Central memory CD8-positive, alpha-beta T cell (primary cell): ENCODE measurements around the gene CSNK1A1.
"Not testable (repeated sequence)": the region's sequence is repeated elsewhere in the genome, so short reads cannot be mapped to it uniquely, and the experiment has no call there.

ENCODE experiments used
- ATAC-seq: fragments of 150-1000 bp; cut with Tn5 transposase; replicated peaks from 2 replicates; pipeline ENCODE4 v1.10.0; 2022; ENCODE audit warnings: mild to moderate bottlenecking, moderate FRiP score, moderate number of reproducible peaks; ENCODE audit not compliant: poor library complexity, severe bottlenecking; ENCODE audit errors: extremely low read depth
- DNase-seq, 2 donors: peaks; one replicate each; pipeline ENCODE4 v3.0.0; 2021; ENCODE audit warnings: low spot score in 2 of 2
- H3K27ac Mint-ChIP-seq: one replicate; pipeline ENCODE4 v1.8.0; 2022; ENCODE audit warnings: low read depth, mild to moderate bottlenecking, moderate library complexity, mixed read lengths
- H3K27me3 Mint-ChIP-seq: one replicate; pipeline ENCODE4 v1.8.0; 2022; ENCODE audit warnings: mixed read lengths
- H3K36me3 Mint-ChIP-seq: one replicate; pipeline ENCODE4 v1.8.0; 2022; ENCODE audit warnings: mild to moderate bottlenecking, moderate library complexity, mixed read lengths; ENCODE audit not compliant: insufficient read depth
- H3K4me1 Mint-ChIP-seq: one replicate; pipeline ENCODE4 v1.8.0; 2022; ENCODE audit warnings: mixed read lengths
- H3K4me3 Mint-ChIP-seq: one replicate; pipeline ENCODE4 v1.8.0; 2022; ENCODE audit warnings: mild to moderate bottlenecking, moderate library complexity, mixed read lengths
- H3K9me3 Mint-ChIP-seq: one replicate; pipeline ENCODE4 v1.8.0; 2022; ENCODE audit warnings: mixed read lengths

The CSNK1A1 gene

DNA sequence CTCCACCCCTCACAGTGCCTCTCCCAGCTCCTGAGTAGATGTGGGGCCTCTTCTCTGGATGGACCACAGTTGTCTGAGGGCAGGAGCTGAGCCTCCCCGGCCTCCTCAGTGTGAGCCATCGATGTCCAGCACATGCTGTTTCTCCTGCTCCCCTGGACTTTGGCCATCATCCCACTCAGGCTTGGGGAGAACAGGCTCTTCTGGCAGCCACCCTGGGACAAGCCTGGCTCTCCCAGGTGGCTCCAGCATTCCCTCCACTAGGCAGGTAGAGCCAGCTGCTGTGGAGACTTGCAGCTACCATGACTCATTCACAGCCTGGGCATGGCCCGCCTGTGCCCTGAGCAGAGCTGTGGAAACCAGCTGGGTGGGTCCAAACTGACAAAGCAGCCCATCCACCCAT lies 77.0 kb downstream of the CSNK1A1 start:
- peaks cover 47% of the 10 kb centered on the region for H3K27me3 Mint-ChIP-seq
- peaks cover under 1% of the 10 kb centered on the region for H3K36me3 Mint-ChIP-seq
- no peaks in the 10 kb centered on the region for H3K9me3 Mint-ChIP-seq
- ATAC-seq (no peak), DNase-seq (no peak)
- H3K4me1 Mint-ChIP-seq, result no peaks in the 10 kb centered on the region
- H3K27ac Mint-ChIP-seq, result no peak overlapping the region
- no peak overlapping the region for H3K4me3 Mint-ChIP-seq

DNA sequence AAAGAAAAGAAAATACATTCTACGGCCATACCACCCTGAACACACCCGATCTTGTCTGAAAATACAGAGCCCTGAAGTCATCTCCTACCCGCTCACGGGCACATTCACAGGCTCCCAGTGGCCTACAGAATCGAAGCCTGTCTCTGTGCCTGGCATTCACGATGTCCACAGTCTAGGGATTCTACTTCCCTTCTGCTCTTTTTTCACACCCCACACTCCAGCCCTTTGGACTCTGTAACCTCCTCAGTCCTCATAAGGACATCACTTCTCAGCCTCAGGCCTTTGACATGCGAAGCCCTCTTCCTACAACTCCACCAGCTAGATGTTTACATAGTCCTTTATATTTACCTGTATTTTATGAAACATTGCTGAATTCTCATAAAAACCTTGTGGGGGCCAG lies 77.8 kb downstream of the CSNK1A1 start:
- Mint-ChIP-seq H3K4me3 (no peak overlapping the region), H3K36me3 (no peaks in the 10 kb centered on the region), H3K27me3 (peaks cover 40% of the 10 kb centered on the region), H3K9me3 (no peaks in the 10 kb centered on the region), H3K27ac (no peak overlapping the region), H3K4me1 (no peaks in the 10 kb centered on the region)
- ATAC-seq (no peak), DNase-seq (no peak)

DNA sequence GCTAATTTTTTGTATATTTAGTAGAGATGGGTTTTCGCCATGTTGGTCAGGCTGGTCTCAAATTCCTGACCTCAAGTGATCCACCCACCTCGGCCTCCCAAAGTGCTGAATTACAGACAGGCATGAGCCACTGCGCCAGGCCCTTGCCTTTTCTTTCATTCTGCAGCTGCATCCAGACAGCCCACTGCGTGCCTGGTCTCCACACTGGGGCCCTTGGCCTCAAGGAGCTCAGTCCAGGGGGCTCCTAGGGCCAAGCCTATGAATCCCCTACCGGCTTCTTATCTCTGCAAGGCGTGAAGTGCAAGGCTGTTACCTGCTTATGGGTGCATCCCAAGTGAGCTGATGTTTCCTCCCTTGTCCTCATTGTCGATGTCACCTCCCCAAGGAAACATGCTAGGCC lies 78.8 kb downstream of the CSNK1A1 start:
- Mint-ChIP-seq H3K4me1 (no peaks in the 10 kb centered on the region), H3K36me3 (no peaks in the 10 kb centered on the region), H3K4me3 (no peak overlapping the region), H3K9me3 (no peaks in the 10 kb centered on the region), H3K27ac (no peak overlapping the region), H3K27me3 (peaks cover 30% of the 10 kb centered on the region)
- ATAC-seq (no peak), DNase-seq (no peak)

DNA sequence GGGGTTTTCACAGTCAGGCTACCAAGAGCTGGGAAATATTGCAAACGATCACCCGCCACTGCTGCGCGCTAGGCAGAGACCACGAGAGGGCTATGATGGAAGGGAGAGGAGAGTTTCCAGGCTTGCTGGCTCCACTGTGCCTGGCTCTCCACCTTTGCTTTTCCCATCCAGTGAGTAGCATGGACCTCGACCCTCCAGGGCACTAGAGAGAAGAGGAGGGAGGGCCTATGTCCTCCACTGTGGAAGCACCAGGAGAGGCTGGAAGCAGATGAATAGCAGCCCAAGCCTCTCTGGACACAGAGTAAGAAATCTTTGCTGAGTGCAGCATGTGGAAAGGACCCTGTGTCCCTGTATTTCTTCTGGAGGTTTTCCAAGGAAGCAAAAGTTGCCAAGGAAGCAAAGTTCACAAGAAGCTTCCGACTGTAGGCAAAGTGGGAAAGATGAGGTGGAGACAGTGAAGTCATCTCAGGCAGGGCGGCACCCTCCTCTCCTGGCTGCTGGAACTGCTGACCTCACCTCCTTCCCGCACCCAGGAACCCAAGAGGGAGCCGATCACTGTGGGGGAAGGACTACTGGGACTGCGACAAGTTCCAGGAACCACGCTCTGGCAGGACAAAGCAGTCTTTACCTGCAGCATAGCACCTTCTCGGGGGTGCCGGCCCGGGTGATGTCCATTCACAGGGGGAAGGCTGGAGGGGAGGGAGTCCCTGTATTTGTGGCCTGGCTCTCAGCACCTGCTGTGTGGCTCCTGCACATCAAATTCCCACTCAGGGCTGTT lies 79.6 kb downstream of the CSNK1A1 start:
- Mint-ChIP-seq H3K4me3 (no peak overlapping the region), H3K36me3 (peaks cover 2% of the 10 kb centered on the region), H3K27ac (no peak overlapping the region), H3K27me3 (peaks cover 34% of the 10 kb centered on the region), H3K4me1 (no peaks in the 10 kb centered on the region), H3K9me3 (no peaks in the 10 kb centered on the region)
- ATAC-seq (no peak), DNase-seq (no peak)

DNA sequence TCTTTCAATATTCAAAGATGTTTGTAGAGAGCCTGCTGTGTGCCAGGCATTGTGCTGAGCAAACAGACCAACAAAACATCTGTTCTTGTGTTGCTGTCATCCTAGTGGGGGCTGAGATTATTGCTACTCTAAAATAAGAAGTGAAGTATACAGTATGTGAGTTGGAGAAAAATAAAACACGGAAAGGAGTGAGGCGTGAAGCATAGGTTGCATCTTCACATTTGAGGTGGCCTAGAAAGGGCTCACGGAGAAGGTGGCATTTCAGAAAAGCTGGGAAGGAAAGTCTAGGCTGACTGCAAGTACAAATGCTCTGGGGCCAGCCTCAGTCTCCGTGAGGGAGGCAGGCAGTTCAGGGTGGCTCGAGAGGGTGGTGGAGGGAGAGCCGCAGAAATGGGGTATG lies 80.3 kb downstream of the CSNK1A1 start:
- peaks cover 2% of the 10 kb centered on the region for H3K36me3 Mint-ChIP-seq
- no peak for ATAC-seq
- H3K27ac Mint-ChIP-seq, result no peak overlapping the region
- H3K4me3 Mint-ChIP-seq, result no peak overlapping the region
- peaks cover 40% of the 10 kb centered on the region for H3K27me3 Mint-ChIP-seq
- DNase-seq, result no peak
- no peaks in the 10 kb centered on the region for H3K9me3 Mint-ChIP-seq
- no peaks in the 10 kb centered on the region for H3K4me1 Mint-ChIP-seq

DNA sequence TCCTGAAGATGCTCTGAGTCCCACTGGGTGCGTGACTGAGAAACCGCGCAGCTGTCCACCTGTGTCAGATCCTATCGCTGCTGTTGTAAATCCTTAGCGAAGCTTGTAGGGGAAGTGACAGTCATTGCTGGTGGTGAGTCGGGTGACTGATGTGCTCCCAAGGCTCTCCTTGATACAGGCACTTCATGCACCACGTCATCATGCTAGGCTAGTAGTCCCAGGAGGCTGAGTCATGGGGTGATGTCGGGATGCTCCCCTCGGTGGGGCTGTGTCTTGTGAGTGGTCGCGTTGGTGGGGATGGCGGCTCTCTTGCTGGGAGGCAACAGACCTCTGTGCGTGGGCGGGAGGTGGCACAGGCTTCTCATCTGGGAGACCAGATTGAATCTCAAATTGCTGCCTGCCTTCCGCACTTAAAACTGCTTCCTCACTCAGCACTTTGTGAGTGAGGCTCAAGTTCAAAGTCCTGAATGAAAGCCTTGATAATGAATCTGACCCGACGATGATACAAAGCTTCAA lies 84.7 kb downstream of the CSNK1A1 start:
- H3K36me3 Mint-ChIP-seq, result peaks cover 2% of the 10 kb centered on the region
- no peaks in the 10 kb centered on the region for H3K9me3 Mint-ChIP-seq
- peaks cover 23% of the 10 kb centered on the region for H3K27me3 Mint-ChIP-seq
- no peak overlapping the region for H3K4me3 Mint-ChIP-seq
- ATAC-seq (no peak), DNase-seq (no peak)
- no peak overlapping the region for H3K27ac Mint-ChIP-seq
- no peaks in the 10 kb centered on the region for H3K4me1 Mint-ChIP-seq

DNA sequence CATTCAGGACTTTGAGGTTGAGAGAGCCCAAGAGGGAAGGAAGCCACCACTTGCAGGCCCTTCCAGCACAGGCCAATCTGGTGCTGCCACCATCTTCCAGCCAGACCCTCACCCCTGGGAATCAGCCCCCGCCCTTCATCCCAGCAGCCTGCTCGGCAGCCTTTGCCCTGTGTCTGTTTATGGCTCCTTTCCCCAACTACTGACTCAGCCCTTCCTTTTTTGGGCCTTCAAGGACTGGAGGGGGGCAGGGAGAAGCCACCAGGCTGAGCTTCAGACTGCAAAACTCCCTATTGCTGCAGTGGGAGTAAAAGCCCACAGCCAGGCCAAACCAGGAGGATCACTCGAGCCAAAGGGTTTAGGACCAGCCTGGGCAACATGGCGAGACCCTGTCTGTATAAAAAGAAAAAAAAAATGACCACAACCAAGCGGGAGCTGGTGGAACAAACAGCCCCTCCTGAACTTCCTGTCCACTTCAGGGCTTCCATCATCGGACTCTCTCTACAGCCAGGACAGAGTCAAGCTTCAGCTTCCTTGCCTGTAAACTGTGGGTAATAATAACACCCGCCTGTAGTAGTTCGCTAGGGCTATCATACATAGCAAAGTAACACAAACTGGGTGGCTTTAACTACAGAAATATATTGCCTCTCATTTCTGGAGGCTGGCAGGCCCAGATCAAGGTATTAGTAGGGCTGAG lies 86.3 kb downstream of the CSNK1A1 start:
- H3K9me3 Mint-ChIP-seq, result no peaks in the 10 kb centered on the region
- no peaks in the 10 kb centered on the region for H3K4me1 Mint-ChIP-seq
- no peak overlapping the region for H3K27ac Mint-ChIP-seq
- ATAC-seq (no peak), DNase-seq (no peak)
- H3K36me3 Mint-ChIP-seq, result peaks cover 2% of the 10 kb centered on the region
- peaks cover 11% of the 10 kb centered on the region for H3K27me3 Mint-ChIP-seq
- H3K4me3 Mint-ChIP-seq, result no peak overlapping the region

DNA sequence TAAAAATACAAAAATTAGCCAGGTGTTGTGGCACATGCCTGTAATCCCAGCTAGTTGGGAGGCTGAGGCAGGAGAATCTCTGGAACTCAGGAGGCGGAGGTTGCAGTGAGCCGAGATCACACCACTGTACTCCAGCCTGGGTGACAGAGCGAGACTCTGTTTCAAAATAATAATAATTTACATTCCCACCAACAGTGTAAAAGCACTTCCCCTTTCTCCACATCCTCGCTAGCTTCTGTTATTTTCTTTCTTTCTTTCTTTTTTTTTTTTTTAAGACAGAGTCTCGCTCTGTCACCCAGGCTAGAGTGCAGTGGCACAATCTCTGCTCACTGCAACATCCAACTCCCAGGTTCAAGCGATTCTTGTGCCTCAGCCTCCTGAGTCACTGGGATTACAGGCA lies 89.3 kb downstream of the CSNK1A1 start:
- not testable (repeated sequence) for H3K36me3 Mint-ChIP-seq, H3K27ac Mint-ChIP-seq, H3K9me3 Mint-ChIP-seq, H3K4me3 Mint-ChIP-seq, ATAC-seq, H3K4me1 Mint-ChIP-seq, DNase-seq
- peaks cover 11% of the 10 kb centered on the region for H3K27me3 Mint-ChIP-seq

DNA sequence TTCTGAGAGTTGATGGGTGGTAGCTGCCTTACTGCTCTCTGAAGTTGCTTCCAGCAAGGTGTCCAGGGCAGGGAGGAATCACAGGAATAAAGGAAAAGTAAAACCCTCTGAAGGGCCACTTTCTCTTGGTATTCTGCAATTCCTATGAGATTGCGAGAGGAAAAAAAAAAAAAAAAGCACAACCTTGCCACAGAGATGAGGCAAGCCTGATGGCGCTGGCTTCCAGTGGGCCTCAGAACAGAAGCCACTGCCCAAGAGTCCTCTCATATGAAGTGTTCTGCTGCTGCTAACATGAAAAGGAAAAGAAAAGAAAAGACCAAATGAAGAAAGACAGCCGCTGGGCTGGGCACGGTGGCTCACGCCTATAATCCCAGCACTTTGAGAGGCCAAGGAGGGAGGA lies 91.3 kb downstream of the CSNK1A1 start:
- Mint-ChIP-seq H3K4me1 (no peaks in the 10 kb centered on the region), H3K4me3 (no peak overlapping the region), H3K9me3 (no peaks in the 10 kb centered on the region), H3K27me3 (no peaks in the 10 kb centered on the region), H3K27ac (no peak overlapping the region), H3K36me3 (no peaks in the 10 kb centered on the region)
- ATAC-seq (no peak), DNase-seq (no peak)

DNA sequence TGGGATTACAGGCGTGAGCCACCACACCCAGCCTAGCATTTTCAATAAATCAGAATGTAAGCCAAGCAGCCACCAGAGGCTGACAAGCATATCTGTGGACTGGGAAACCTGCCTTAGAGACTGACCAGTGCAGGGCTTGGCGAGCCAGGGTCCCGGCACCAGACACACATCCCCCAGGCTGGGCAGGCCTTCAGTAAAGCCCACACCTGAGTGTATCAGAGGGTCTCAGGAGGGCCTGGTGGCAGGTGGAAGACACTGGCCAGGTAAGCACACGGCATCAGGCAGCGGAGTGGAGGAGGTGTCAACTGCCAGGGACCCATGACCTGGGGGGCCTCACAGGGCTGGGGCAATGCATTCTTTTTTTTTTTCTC lies 93.9 kb downstream of the CSNK1A1 start:
- H3K36me3 Mint-ChIP-seq, result no peaks in the 10 kb centered on the region
- H3K9me3 Mint-ChIP-seq, result no peaks in the 10 kb centered on the region
- H3K27ac Mint-ChIP-seq, result no peak overlapping the region
- H3K4me3 Mint-ChIP-seq, result no peak overlapping the region
- no peaks in the 10 kb centered on the region for H3K4me1 Mint-ChIP-seq
- ATAC-seq (no peak), DNase-seq (no peak)
- H3K27me3 Mint-ChIP-seq, result no peaks in the 10 kb centered on the region

DNA sequence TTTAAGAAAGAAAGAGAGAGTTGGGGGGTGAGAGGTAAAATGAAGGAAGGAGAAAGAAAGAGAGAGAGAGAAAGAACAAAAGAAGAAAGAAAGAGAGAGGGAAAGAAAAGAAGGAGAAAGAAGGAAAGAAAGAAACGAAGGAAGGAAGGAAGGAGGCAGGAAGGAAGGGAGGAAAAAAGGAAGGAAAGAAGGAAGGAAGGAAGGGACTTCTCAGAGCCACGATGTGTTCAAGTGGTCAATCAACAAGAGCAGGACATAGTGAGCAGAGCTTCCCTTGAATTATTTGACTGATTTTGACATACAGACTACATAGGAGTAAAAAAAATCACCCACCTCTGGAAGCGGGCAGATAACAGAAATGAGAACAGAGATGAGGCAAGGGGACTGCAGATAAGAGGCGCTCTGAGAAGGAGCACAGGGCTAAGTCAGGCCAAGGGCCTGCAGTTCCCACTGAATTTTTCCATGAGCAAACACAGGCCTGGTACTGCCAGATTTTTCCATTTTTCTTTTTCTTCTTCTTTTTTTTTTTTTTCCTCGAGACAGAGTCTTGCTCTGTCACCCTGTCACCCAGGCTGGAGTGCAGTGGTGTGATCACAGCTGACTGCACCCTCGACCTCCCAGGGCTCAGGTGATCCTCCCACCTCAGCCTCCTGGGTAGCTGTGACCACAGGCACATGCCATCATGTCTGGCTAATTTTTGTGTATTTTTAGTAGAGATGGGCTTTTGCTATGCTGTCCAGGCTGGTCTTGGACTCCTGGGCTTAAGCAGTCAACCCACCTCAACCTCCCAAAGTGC lies 94.4 kb downstream of the CSNK1A1 start:
- no peak overlapping the region for H3K4me3 Mint-ChIP-seq
- DNase-seq (no peak), ATAC-seq (no peak)
- no peaks in the 10 kb centered on the region for H3K27me3 Mint-ChIP-seq
- H3K27ac Mint-ChIP-seq, result no peak overlapping the region
- no peaks in the 10 kb centered on the region for H3K4me1 Mint-ChIP-seq
- H3K9me3 Mint-ChIP-seq, result no peaks in the 10 kb centered on the region
- H3K36me3 Mint-ChIP-seq, result no peaks in the 10 kb centered on the region

DNA sequence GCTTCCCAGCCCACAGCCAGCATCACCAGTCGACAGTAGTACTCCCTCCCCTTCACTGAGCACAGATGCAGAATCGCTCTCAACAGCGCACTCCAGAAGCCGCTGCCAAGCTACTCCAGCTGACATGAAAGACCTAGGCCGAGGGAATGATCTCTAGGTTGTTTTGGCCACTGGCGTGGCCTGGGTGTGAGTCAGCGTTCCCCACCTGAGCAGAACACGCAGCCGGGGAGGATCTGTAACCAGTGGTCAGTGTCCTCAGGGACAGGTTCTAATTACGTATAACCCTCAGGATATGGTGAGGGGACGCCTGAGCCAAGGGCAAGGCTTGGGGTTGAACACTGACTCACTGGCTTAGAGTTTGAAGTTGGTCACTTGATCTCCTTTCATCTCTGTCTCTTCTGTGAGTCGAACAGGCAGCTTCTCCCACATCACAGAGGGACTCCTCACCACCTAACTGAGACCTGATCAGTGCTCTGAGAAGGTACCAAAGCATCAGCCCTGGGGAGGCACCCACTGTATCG lies 95.3 kb downstream of the CSNK1A1 start:
- no peaks in the 10 kb centered on the region for H3K9me3 Mint-ChIP-seq
- DNase-seq, result no peak
- no peak overlapping the region for H3K27ac Mint-ChIP-seq
- no peaks in the 10 kb centered on the region for H3K27me3 Mint-ChIP-seq
- no peaks in the 10 kb centered on the region for H3K4me1 Mint-ChIP-seq
- H3K36me3 Mint-ChIP-seq, result no peaks in the 10 kb centered on the region
- no peak for ATAC-seq
- H3K4me3 Mint-ChIP-seq, result no peak overlapping the region
